Measurements from ENCODE around the gene ABCF3.
"Not testable (repeated sequence)": the region's sequence is repeated elsewhere in the genome, so short reads cannot be mapped to it uniquely, and the experiment has no call there.

The ABCF3 gene

GRCh38 chr3:184186184-184186901 lies at the start of gene ABCF3:
TSS of gene ABCF3 (plus strand) at chr3:184186199. CDS start at chr3:184186208, 9 bp downstream.
- DNase-seq = no peak

GRCh38 chr3:184140436-184140835 lies 45.6 kb upstream of the ABCF3 start:
- DNase-seq = no peak

GRCh38 chr3:184142199-184142598 lies 43.8 kb upstream of the ABCF3 start:
- no peak for DNase-seq

- DNase-seq = no peak
Measured at GRCh38 chr3:184143327-184143726, 42.7 kb upstream of the ABCF3 start.

GRCh38 chr3:184144505-184144904 lies 41.5 kb upstream of the ABCF3 start:
- DNase-seq = no peak

- no peak for DNase-seq
Measured at GRCh38 chr3:184145111-184145524, 40.9 kb upstream of the ABCF3 start.

- no peak for DNase-seq
Measured at GRCh38 chr3:184145751-184146270, 40.2 kb upstream of the ABCF3 start.

GRCh38 chr3:184148076-184148475 lies 37.9 kb upstream of the ABCF3 start:
- DNase-seq = no peak

- no peak for DNase-seq
Measured at GRCh38 chr3:184149123-184149522, 36.9 kb upstream of the ABCF3 start.

GRCh38 chr3:184149770-184150169 lies 36.2 kb upstream of the ABCF3 start:
- DNase-seq = not testable (repeated sequence)

GRCh38 chr3:184154885-184155643 lies 30.9 kb upstream of the ABCF3 start, which contains the start of gene DVL3:
TSS of gene DVL3 (plus strand) at chr3:184155377. CDS start at chr3:184155636, 259 bp downstream.
- DNase-seq = peak; percentile 64

GRCh38 chr3:184155644-184156521 lies 30.1 kb upstream of the ABCF3 start:
- no peak for DNase-seq

GRCh38 chr3:184156522-184156955 lies 29.5 kb upstream of the ABCF3 start:
- DNase-seq = no peak

GRCh38 chr3:184157206-184157605 lies 28.8 kb upstream of the ABCF3 start:
- DNase-seq = no peak

GRCh38 chr3:184158404-184158803 lies 27.6 kb upstream of the ABCF3 start:
- no peak for DNase-seq

GRCh38 chr3:184160456-184160855 lies 25.5 kb upstream of the ABCF3 start:
- no peak for DNase-seq

GRCh38 chr3:184162571-184163070 lies 23.4 kb upstream of the ABCF3 start:
- DNase-seq = not testable (repeated sequence)

- DNase-seq = no peak
Measured at GRCh38 chr3:184164648-184165330, 21.2 kb upstream of the ABCF3 start.

GRCh38 chr3:184165543-184165942 lies 20.5 kb upstream of the ABCF3 start:
- DNase-seq = no peak

- DNase-seq = no peak
Measured at GRCh38 chr3:184166671-184167070, 19.3 kb upstream of the ABCF3 start.

- DNase-seq = no peak
Measured at GRCh38 chr3:184167786-184168185, 18.2 kb upstream of the ABCF3 start.
